HG03196 (cell line): Measurements from ENCODE around the gene SLC16A7.

Source experiments
- ATAC-seq: cut with Tn5 transposase; IDR thresholded peaks from one replicate; pipeline ENCODE4 v1.9.1; 2021; ENCODE audit not compliant: unreplicated experiment

SLC16A7 gene

DNA sequence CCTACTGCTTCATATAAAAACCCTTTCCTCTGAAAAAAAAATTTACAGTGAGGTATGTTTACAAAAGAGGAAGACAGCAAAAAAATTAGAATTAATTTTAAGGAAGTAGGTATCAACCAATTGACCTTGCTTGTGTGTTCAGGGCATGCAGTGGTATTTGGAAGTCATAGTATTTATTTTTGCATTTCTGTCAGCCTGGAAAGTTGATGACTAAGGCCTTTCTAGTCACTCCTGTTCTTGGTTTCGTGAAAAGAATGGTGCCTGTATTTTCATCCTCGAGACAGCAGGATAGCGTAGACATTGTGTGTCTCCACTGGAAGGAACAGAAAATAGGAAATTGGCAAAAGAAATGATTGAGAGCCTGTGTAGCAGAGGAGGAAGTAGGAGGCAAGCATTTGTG, 24.5 kb downstream of the SLC16A7 start:
- no peak for ATAC-seq

DNA sequence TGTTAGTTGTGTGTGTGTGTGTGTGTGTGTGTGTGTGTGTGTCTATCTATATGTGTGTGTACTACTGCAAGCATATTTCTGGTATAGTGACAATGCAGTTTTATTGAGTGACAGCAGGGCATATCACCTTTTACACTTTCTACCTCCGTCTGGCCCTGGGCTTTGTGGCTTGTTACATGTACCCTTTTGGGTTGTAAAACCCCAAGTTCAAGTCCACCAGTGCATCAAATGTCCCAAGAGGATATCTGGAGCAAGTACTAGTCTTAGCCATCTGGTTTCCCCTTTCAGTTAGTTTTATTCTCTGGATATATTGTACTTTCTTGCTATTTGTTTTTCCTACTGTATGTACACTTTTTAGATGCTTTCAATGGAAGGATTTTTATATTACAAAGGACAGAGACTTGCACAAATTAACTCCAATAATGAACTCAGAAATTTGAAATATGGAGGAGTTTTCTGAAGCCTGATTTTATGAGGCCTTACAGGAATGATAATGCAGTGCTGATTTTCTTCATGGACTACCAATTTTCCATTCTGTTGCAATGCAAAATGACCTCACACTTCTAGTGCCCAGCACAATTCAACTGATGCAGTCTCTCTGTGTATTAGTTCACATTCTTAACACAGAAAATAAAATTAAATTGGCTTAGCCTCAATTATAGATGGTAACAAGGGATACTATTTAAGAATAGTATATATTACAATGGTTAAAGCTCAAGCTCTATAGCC, 29.1 kb downstream of the SLC16A7 start:
- ATAC-seq: no peak

DNA sequence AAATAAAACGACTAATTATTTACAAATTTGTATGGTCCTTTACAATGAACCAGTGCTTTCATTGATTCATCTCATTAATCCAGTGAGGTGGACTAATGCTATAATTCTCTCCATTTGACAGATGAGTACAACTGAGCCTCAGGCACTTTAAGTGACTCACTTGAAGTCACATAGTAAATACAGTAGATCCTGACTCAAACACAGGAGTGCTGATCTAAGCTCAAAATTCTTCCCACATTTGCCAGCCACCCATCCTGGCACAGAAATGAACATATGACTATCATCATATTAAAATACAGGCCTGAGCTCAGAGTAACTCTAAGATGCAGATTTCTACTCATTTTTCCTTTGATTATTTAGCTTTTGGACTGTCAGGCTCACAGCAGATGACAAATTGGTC, 30.6 kb downstream of the SLC16A7 start:
- ATAC-seq: no peak

DNA sequence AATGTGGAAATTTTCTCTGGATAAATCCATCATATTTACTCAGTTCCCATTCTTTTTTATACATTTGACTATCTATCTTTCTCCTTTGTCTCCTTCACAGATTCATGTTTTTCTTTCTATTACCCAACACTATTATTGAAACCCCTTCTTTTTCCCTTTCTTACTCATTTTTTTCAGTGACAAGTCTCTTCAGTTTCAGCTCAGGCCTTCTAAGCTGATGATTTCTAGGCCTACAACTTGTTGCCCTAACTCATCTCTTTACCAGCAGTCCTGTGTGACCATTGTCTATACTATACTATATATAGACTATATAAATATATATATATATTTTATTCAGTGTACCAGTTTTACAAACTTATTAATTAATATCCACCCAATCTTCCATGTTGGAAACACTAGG, 31.8 kb downstream of the SLC16A7 start:
- ATAC-seq: no peak

DNA sequence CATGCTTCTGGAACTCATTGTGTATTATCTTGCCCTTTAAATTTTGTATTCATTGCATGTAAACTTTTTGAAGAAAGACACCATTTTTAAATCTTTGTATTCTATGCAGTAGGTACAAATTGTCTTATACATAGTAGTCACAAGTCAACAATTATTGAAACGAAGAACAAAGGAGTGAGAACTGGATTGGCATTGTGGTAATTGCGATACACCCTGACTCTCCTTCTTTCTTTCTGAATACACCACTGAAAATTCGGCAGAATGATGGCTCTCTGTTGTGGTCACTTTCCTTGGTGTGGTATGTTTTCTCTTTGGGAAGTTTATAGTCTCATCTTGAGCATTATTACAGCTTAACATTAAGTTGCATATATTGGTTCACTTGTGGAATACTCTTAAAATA, 34.1 kb downstream of the SLC16A7 start:
- ATAC-seq: no peak

DNA sequence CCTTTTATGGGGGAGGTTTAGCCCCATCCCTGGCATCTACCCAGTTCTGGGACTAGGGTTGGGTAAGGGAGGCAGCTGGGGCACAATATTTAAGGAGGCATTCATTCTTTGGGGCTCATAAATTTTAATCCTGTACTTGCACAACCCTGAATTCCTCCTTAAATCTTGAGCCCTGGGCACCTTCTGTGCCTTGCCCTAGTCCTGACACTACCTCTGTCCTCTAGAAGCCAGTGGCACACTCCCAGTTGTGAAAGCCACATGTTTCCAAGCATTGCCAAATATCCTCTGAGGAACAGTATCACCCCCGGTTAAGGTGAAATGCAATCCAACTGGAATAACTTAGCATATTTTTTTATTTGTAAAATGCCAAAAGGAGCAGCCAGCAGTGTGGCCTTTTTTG, 36.6 kb downstream of the SLC16A7 start:
- no peak for ATAC-seq

DNA sequence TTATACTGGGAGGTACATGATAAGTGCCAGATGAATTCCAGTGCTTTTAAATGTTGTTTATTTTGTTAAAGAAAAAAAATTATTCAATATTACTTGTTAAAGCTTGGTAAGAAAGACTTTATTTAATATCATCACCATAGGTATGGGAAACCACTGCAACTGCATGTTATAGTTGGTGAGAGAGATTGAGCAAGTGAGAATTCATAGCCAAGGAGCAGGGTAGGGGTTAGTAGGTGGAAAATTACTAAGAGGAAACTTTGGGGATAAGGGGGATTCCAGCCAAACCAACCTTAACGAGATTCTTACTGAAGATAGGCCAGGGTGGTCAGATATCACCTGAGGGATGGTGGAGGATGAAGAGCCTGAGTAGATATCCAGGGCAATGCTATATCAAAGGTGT, 38.4 kb downstream of the SLC16A7 start:
- no peak for ATAC-seq

DNA sequence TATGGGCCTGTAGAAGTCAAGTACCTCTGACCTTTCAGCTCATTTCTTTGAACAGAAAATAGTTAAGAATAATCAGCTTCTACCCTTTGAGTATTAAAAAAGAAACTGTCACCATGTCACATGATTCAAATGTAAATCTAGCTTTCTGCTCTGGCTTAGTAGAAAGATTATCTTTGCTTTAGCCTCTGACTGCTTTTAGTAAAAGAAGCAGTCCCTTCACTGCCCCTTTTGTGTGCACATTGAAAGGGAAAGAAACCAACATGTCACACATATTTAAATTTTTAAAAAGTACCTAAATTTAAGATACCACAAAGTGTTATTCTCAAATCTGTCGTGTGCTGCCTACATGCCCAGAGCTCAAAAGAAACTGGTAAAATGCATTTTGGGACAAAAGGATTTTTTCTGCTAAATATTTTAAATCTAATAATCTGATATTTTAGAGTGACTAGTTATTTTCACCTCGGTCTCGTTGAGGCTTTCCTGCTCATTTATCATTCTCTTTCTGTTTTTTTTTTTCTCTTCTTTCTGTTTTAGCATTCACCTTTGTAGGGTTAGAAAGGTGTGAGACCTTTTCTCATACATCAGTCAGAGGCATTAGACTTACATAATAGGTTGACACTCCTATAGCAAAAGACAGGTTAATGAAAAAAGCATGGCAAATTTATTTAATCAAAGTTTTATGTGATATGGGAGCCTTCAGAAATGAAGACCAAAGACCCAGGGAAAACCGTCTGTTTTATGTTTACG, 41.3 kb downstream of the SLC16A7 start:
- ATAC-seq: peak; percentile 53

DNA sequence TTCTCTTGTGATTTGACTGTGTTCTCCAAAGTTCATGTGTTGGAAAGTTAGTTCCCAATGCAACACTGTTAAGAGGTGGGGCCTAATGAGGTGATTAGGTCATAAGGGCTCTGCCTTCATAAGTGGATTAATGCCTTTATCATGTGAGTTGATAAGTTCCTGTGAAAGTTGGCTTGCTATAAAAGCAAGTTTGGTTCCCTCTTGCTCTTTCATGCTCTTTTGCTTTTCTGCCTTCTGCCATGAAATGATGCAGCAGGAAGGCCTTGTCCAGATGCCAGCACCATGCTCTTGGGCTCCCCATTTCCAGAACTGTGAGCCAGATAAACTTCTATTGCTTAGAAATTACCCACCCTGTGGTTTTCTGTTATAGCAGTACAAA, 41.9 kb downstream of the SLC16A7 start:
- no peak for ATAC-seq

DNA sequence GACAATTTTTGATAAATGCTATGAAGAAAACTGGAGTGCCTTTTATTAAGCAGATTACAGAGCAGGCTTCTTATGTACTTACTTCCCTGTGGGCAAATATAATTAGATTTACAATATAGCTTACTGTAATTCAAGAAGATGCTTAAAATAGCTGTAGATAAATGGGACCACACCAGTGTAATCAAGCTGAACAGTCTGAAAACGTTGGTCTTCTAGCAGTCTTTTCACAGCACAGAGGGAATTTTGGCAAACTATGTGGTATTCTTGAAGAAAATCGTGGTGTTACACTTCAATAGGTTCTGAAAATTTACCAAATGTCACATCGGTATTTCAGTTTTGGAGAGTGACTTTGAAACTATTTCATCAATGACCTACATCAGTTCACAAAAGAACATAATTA, 47.7 kb downstream of the SLC16A7 start:
- no peak for ATAC-seq

DNA sequence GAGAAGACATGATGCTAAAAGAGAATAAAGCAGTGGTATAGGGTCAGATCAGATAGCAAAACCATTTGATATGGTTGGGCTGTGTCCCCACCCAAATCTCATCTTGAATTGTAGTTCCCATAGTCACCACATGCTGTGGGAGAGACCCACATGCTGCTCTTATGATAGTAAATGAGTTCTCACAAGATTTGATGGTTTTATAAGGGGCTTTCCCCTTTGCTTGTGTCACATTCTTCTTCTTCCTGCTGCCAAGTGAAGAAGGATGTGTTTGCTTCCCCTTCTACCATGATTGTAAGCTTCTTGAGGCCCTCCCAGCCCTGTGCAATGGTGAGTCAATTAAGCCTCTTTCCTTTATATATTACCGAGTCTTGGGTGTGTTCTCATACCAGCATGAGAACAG, 49.4 kb downstream of the SLC16A7 start:
- ATAC-seq: no peak

DNA sequence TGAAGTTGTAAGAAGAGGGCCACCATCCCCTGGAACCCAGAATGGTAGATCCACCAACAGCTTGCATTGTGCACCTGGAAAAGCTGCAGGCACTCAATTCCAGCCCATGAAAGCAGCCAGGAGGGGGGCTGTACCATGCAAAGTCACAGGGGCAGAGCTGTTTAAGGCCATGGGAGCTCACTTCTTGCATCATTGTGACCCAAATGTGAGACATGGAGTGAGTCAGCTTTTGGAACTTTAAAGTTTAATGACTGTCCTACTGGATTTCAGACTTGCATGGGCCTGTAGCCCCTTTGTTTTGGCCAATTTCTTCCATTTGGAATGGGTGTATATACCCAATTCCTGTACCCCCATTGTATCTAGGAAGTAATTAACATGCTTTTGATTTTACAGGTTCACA, 50.8 kb downstream of the SLC16A7 start:
- no peak for ATAC-seq

DNA sequence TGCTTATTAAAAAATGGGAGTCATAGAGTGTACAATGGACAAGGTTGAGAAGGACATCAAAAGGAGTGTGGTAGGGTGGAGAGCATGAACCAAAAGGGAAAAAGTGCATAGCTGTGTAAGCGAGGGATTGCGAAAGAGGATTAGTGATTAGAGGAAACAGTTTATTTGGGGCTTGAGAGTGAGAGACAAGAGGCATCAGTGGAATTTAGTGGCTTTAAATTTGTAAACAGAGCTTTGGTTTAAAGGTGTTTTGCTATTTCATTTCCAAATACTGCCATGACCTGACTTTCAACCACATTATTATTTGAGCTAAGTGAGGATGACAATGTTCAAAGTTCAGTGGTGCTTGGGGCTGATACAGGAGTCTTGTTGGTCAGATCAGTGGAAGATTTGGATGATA, 53.4 kb downstream of the SLC16A7 start:
- ATAC-seq: no peak

DNA sequence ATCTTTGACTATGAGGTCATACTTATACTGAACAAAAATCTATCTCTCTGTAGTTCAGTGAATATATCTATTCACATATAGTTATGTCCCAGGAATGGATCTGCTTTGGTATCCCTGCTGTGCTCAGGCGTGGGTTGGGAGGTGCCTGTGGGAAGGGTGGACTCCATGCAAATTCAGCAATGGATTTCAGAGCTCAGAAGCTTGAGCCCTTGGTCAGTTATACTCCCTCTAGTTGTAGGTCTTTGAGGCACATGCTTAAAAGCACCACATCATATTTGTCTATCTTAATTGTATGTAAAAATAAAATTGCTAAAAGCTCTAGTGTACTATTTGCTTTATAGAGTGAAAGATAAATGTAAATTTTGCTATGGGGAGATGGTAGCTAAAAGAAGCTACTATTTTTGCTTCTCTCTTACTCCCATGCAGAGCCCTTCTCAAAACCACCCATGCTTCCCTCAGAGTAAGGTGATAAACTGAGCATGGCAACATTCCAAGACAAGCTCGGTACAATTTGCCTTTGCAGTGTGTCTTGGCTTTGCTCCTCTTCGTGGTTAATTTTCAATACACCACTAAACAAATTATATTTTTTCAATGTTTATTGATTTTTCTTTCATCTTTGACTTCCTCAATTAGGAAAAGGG, 54.9 kb downstream of the SLC16A7 start:
- ATAC-seq: no peak

DNA sequence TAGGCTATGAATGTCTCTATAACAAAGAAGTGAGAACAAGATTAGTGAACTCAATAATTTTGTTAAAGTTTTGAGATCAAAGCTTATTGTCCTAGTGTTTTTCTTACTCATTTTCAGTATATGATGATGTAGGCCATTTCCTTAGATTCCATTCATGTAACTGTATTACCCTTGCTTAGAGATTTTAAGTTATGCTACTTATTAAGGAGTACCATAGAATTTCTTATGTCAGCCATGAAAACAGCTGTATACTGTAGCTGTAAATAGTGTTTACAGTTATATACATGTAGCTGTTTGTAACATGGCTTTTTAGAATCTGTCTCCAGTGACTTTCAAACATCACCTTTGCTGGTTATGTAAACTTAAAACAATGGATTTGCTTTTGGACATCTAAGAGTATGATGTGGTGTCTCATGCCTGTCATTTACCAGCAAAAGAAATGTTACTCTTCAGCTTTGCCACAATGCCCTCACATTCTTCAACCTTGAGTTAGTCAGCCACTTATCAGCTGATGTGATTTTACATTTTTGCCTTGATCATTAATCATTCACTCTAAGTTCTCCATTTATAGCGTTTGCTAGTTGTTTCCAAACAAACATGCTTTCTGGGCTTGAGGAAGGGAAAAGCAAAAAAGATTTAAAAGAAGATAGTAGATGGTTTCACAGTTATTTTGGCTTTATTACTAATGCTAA, 55.5 kb downstream of the SLC16A7 start:
- no peak for ATAC-seq

DNA sequence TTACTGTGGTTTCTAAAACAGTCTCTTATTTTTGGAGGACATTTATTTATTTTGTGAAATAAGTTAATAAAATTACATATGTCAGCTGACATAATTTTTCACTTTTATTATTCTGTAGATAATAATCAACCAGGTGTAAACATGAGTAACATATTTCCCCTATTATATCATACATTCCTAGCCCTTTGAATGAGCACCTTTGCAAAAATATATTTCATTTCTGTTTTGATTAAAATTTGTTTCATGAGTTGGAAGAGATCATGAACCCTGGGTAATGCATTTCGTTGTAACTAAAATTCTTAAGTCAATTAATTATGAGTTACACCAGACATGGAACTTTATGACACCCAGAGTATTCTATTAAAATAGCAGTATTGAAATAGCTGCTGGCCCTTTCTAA, 56.3 kb downstream of the SLC16A7 start:
- ATAC-seq: no peak

DNA sequence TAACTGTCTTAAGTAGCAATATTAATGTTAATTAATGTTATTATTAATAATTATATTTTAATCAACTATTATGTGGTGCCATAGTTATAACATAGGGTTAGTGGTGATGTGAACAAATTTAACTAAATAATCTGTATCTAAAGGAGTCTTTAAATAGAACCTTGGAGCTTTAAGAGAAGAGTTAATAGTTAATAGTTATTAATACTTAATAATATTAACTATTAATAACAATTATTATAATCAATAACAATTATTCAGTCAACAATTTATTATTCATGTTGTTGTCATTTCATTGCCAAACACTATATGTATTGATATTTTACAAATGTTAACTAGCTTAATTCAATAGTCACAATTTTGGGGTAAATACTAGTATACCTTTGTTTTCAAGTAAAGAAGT, 58.2 kb downstream of the SLC16A7 start:
- ATAC-seq: no peak

DNA sequence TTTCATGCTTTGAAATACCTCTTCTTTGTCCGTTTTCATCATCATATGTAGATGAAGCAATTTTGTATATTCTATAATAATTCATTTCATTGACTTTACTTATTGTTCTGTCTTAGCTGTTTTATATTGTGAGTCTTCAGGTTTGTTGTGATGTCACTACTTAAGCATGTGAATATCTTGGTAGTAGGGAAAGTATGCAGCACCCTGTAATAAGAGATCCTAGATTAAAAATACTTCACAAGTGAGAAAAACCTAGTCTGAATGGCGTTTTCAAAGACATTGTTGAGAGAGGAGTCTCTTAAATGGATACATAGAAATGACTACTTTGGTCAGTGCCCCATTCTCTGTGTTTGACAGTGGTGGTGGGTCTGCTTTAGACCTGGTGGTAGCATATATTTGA, 61.4 kb downstream of the SLC16A7 start:
- no peak for ATAC-seq

DNA sequence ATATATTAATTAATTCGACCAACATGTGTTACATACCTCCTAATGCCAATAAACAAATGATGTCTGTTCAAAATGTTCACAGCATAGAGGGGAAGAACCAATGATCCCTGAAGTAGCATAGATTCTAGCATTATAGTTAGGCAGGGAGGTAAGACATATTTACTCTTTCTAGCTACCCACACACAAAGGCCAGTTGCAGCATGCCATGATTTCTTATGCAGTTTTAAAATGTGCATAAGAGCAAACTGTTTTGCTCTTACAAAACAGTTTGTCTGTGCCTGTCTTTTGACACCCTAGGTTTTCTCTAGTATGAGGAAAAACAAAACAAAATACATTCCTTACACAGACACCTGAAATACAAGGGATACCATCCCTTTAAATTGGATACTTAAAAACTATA, 61.9 kb downstream of the SLC16A7 start:
- ATAC-seq: no peak

DNA sequence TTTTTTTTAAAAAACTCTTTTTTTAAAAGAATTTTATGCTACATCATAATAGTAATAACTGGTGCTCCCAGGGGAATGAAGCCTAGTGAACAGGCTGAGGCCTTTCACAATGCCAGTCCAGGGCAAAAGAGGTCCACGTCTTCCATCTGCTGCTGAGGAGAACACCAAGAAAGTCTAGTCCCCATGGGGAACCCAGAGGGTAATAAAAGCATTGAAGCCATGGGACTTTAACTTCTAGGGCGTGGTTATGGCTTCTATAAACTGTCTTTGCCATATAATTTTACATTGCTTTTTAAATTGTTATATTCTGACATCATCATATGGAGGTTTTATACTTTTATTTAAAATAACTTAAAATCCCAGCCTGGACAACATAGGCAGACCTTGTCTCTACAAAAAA, 64.3 kb downstream of the SLC16A7 start:
- no peak for ATAC-seq

DNA sequence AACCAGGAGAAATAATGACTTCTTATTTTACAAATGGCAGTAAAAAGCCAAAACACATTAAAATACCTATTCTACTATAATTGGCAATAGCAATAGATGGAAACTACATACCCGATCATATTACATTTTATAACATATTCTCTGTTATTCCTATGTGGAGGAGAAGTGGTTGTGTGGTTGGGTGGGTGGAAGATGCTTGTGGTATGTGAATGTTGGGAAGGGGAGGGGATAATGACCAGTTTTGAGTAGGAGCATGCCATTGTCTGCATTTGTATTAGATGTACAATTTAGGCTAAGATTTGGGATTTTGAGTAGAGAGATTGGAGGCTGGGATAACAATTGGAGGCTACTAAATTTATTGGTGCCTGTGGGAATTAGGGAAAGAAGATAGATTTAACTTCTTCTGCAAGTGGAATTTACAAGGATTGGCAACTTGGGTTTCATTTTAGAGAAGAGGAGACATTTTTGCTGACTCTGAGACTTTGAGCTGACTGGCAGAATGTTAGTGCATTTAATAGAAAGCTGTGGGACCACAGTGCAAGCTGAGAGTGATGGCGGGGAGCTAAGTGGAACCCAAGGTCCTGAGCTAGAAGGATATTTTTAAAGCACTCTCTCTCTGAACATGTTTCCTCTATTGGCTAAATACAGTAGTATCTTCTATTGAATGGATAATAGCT, 65.2 kb downstream of the SLC16A7 start:
- no peak for ATAC-seq
